ENCODE data around the gene KCNN3. TPM values are rescaled to one million over a fixed set of nuclear protein-coding genes. Genes with fewer than 3 reads are reported as not detected.

Gene KCNN3
- total and polyA plus RNA-seq, 2 donors (not counting 1 experiment from before 2014, with no cell fraction given) = 0.17 to 0.82 TPM

DNA sequence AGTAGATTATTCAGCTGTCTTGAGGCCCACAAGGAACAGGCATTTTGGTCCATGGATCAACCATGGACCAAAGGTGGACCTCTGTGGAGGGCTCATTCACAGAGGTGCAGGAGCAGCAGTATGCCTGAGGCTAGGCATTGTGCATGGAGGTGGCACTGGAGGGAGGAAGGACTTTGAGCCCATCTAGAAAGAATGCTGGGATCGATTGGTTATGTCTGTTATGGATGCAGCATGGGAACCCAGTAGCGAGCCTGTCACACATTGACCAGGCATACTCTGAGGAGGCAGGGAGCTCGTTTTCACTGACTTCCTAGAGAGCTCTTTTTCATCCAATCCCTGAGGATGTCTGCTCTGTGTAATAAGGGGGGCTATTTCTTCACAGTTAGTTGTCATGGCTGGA, 75.5 kb downstream of the KCNN3 start:
- H3K36me3 ChIP-seq (replicated peaks in 1 of 2; ENCODE audit: control extremely low read depth in 1 of 2, control insufficient read depth in 1 of 2, extremely low read depth in 1 of 2, insufficient read depth in 2 of 2, low read length in 1 of 2) = no peaks in the 10 kb centered on the region
- Mint-ChIP-seq H3K4me3 (no peak overlapping the region), H3K27me3 (peaks cover 28% of the 10 kb centered on the region), H3K9me3 (ENCODE audit: insufficient read depth) (no peaks in the 10 kb centered on the region), H3K27ac (no peak overlapping the region), H3K4me1 (peaks cover 3% of the 10 kb centered on the region)
- H3K9ac ChIP-seq (ENCODE audit: low read length) = no peak overlapping the region
- H3K27ac ChIP-seq (ENCODE audit: low read length in 2 of 2) = no peak overlapping the region
- H3K4me1 ChIP-seq (ENCODE audit: control insufficient read depth in 2 of 2, insufficient read depth in 2 of 2, low read length in 2 of 2) = peaks cover 0 to 5% of the 10 kb centered on the region in 2 donors
- TF ChIP-seq EZH2 (IDR thresholded peaks at IDR 0.05; ENCODE audit: borderline replicate concordance, insufficient read depth, low read depth, low read length, poor library complexity, severe bottlenecking) (no peak), CTCF (IDR thresholded peaks at IDR 0.05) (no peak)
- peaks cover 0 to 16% (median 1%) of the 10 kb centered on the region in 4 experiments for H3K27me3 ChIP-seq (replicated peaks in 1 of 4; ENCODE audit: control extremely low read depth in 1 of 4, control insufficient read depth in 3 of 4, insufficient read depth in 4 of 4, low read length in 3 of 4)
- ATAC-seq (ENCODE audit: low read depth) (no peak), DNase-seq (no peak)
- ChIA-PET POLR2A (no interaction called here), CTCF (no interaction called here)
- H3K4me2 ChIP-seq (replicated peaks; ENCODE audit: low read depth, low read length, poor library complexity, severe bottlenecking) = no peak overlapping the region
- H2AFZ ChIP-seq (ENCODE audit: insufficient read depth, low read depth, low read length, poor library complexity, severe bottlenecking) = no peak overlapping the region
- H3K4me3 ChIP-seq (ENCODE audit: control extremely low read depth in 1 of 5, extremely low read depth in 1 of 5, insufficient read depth in 1 of 5, low read depth in 2 of 5, low read length in 4 of 5) = no peak overlapping the region
- no peaks in the 10 kb centered on the region for H4K20me1 ChIP-seq (ENCODE audit: control insufficient read depth, insufficient read depth, low read length, poor library complexity, severe bottlenecking)
- no peaks in the 10 kb centered on the region for H3K79me2 ChIP-seq (ENCODE audit: control insufficient read depth, insufficient read depth, low read length)
- H3K9me3 ChIP-seq (ENCODE audit: control extremely low read depth in 1 of 3, control insufficient read depth in 2 of 3, insufficient read depth in 1 of 3, low read length in 2 of 3) = no peaks in the 10 kb centered on the region
- intact Hi-C loops (cut with micrococcal nuclease) = no loop called here
- 86% methylated on average over 2 of the region's 3 CpGs for WGBS (ENCODE audit: insufficient coverage)

DNA sequence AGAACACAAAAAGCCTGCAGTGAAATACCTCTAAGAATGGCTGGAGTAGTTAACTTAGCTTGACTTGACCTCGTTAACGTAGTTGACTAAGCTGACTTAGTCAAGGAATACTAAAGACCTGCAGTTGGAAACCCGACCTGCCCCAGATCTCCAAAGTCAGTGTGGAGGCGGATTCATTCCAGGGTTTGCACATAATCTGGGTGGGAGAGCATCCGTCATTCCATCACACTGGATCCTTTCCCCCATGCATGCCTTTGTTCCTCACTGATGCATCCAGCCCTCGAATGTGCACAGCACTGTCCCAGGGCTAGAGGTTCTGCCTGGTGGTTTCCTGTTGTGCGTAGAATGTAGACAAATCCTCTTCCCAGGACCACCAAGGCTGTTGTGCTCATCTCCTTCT, 76.4 kb downstream of the KCNN3 start:
- no peaks in the 10 kb centered on the region for H3K9me3 ChIP-seq (ENCODE audit: control extremely low read depth in 1 of 3, control insufficient read depth in 2 of 3, insufficient read depth in 1 of 3, low read length in 2 of 3)
- H2AFZ ChIP-seq (ENCODE audit: insufficient read depth, low read depth, low read length, poor library complexity, severe bottlenecking) = no peak overlapping the region
- DNase-seq = no peak
- CTCF ChIA-PET = no interaction called here
- H3K4me3 Mint-ChIP-seq = no peak overlapping the region
- H3K4me2 ChIP-seq (replicated peaks; ENCODE audit: low read depth, low read length, poor library complexity, severe bottlenecking) = no peak overlapping the region
- H3K4me1 ChIP-seq (ENCODE audit: control insufficient read depth in 2 of 2, insufficient read depth in 2 of 2, low read length in 2 of 2) = peaks cover 0 to 5% of the 10 kb centered on the region in 2 donors
- intact Hi-C loops (cut with micrococcal nuclease) = no loop called here
- POLR2A ChIA-PET = no interaction called here
- ATAC-seq (ENCODE audit: low read depth) = no peak
- no peaks in the 10 kb centered on the region for H3K9me3 Mint-ChIP-seq (ENCODE audit: insufficient read depth)
- H3K27ac ChIP-seq (ENCODE audit: low read length in 2 of 2) = no peak overlapping the region
- H3K4me1 Mint-ChIP-seq = peaks cover 3% of the 10 kb centered on the region
- H3K27me3 Mint-ChIP-seq = peaks cover 28% of the 10 kb centered on the region
- no peak overlapping the region for H3K4me3 ChIP-seq (ENCODE audit: control extremely low read depth in 1 of 5, extremely low read depth in 1 of 5, insufficient read depth in 1 of 5, low read depth in 2 of 5, low read length in 4 of 5)
- WGBS (ENCODE audit: insufficient coverage) = 85% methylated on average over 7 of the region's 7 CpGs
- H3K27ac Mint-ChIP-seq = no peak overlapping the region
- H4K20me1 ChIP-seq (ENCODE audit: control insufficient read depth, insufficient read depth, low read length, poor library complexity, severe bottlenecking) = no peaks in the 10 kb centered on the region
- peaks cover 0 to 16% (median 1%) of the 10 kb centered on the region in 4 experiments for H3K27me3 ChIP-seq (replicated peaks in 1 of 4; ENCODE audit: control extremely low read depth in 1 of 4, control insufficient read depth in 3 of 4, insufficient read depth in 4 of 4, low read length in 3 of 4)
- TF ChIP-seq CTCF (IDR thresholded peaks at IDR 0.05) = no peak
- TF ChIP-seq EZH2 (IDR thresholded peaks at IDR 0.05; ENCODE audit: borderline replicate concordance, insufficient read depth, low read depth, low read length, poor library complexity, severe bottlenecking) = no peak
- H3K36me3 ChIP-seq (replicated peaks in 1 of 2; ENCODE audit: control extremely low read depth in 1 of 2, control insufficient read depth in 1 of 2, extremely low read depth in 1 of 2, insufficient read depth in 2 of 2, low read length in 1 of 2) = no peaks in the 10 kb centered on the region
- H3K9ac ChIP-seq (ENCODE audit: low read length) = no peak overlapping the region
- no peaks in the 10 kb centered on the region for H3K79me2 ChIP-seq (ENCODE audit: control insufficient read depth, insufficient read depth, low read length)

All from B cell (primary cell).